NOMO-1 treated with dmso at 0.1 percent for 144 hours (cell line): Measurements from ENCODE around the gene MRPL49.
"Not testable (repeated sequence)": the region's sequence is repeated elsewhere in the genome, so short reads cannot be mapped to it uniquely, and the experiment has no call there.

Experiments
- DNase-seq: peaks from one replicate; lab custom pipeline; 2025; ENCODE audit not compliant: unreplicated experiment; lab: John Stamatoyannopoulos, UW

The MRPL49 gene

DNA sequence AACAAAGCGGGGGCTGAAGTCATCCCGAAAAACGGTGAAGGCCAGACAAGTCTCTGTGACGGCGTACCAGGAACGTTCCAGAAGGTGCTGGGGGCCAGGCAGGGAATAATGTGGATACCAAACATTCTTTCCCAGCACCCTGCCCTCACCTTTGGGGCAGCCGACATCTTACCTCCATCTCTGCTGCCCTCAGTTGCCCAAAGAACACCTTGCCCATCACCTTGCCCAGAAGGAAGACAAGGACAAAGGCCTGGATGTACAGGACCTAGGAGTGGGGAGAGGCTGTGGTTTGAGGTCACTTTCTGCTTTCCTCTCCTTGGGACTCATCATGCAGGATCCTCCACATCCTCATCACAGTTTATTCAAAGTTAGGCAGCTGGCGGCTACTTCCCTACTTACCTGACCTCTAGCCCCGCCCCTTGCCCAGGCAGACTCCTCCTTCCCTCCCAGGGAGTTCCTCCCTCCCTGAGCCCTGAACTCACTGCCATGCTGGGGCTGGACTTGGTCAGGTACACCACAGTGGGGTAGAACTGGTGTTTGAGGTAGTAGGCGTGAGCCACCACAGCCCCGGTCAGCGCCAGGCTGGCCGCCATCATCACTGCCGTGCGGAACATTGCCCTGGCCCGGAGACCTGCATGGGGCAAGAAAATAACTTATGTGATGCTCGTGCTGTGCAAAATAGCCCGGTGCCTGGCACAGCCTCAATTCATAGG lies 11.0 kb downstream of the MRPL49 start:
- DNase-seq, result peak; percentile 72

DNA sequence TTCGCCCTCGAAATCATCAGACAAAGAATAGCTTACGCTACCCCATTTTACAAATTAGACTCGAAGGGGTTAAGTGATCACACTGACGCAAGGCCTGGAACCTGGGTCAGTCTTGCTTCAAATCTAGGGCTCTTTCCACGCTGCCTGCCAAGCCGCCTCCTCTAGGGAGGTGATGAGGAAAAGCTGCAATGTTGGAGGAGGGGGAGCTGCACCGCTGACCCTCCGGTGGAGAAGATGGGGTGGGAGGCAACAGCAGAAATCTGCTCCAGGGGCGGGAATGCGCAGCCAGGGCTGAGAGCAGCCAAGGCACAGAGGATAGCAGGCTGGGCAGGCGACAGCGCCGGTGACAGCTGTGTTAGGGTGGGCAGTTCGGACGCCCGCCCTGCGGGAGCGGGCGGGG lies 11.6 kb downstream of the MRPL49 start:
- no peak for DNase-seq

DNA sequence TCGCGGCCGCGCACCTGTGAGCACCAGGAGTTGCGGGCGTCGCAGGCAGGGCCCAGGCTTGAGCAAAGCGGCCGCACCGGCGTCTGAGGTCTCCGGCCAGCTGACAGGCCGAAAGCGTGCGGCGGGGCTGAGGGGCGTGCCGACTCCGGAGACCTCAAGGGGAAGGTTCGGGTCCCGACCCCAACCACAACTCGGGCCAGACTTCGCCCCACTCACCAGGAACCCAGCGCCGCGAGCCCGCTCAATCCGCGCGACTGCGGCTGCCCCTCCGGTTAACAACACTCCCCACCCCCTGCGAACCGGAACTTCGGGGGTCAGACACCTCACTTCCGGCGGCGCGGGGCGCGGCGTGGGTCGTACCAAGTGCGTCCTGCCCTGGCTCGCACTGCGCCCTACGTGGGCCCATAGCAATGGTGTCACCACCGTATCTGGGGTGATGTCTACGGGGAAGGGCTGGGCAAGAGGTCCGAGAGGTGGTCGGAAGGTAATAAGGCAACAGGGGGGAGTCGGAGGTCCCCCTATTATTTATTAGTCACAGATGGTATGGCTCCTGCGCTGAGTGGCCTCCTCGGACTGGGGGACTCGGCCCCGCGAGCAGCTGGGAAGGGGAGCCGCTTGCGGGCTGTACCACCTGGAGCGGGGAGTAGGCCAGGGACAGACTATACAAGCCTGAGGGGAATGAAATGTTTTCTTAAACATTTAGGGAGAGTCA lies 12.3 kb downstream of the MRPL49 start, which contains the start of gene SYVN1:
Gene SYVN1 (minus strand): TSS at position 280 of the 712 bp plus-strand sequence. CDS start 918 bp downstream, outside the sequence.
- peak; percentile 91 for DNase-seq

DNA sequence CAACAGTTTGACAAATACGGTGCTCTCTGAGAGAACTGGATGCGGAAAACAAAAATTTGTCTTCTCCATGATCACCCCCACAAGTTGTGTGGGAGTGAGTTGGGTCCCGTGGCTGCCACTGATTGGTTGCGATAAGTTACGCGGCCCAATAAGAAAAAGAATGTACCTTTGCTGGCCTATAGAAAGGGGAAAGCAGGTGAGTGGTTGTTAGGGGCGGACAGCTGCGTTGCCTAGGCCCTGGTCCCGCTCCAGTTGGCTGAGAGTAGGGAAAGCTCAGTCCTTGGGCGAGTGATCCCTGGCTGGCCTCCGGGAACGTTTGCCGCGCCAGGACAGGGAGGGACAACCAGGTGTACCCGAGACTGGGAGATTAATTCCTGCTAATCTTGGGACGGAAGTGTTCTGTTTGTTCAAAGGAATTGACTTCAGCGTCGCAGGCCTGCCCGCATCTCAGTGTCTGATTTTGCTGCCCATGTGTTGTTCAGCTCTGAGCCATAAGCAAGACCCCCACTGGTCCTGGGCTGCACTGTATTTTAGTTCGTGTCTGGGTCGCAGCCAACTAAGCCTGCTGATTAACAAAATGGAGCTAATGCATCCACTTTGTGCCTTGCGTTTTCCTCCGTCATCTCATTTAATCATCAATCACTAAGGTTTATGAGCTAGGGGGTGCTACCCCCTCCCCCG lies 13.0 kb downstream of the MRPL49 start:
- peak; percentile 95 for DNase-seq

DNA sequence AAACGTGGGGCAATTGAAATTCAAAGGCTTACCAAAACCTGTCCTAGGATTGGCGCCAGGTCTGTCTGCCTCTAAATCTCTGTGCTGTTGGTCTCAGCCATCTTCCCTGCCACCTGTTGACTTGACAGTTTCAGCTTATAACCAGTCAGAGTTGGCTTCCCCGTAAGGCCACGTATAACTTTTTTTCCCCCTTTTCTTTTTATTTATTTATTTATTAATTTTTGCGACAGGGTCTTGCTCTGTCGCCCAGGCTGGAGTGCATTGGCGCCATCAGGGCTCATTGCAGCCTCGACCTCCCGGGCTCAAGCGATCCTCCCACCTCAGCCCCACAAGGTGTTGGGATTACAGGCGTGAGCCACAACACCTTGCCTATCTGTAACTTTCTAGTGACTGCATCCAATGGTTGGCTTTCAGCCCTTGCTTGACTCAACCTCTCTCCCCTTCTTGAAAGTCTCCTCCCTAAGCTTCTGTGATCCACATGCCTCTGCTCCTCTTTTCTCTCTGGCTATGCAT lies 13.6 kb downstream of the MRPL49 start:
- no peak for DNase-seq

DNA sequence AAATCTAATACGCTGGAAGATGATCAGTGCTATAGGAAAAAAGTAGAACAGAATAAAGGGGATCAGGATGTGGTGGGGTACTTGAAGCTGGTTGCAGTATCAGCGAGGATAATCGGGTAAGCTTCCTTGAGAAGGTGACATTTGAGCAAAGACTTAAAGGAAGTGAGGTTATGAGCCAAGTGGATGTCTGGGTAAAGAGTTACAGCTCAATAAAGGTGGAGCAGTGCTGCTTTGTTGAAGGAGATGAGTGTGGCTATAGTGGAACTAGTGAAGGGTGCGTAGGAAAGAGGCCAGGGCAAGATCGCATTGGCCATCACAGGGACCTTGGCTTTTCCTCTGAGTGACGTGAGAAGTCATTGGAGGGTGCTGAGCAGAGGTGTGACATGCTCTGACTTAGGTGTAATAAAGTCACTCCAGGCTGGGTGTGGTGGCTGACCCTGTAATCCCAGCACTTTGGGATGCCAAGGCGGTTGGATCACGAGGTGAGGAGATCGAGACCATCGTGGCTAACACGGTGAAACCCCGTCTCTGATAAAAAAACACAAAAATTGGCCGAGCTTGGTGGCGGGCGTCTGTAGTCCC lies 14.5 kb downstream of the MRPL49 start:
- no peak for DNase-seq

DNA sequence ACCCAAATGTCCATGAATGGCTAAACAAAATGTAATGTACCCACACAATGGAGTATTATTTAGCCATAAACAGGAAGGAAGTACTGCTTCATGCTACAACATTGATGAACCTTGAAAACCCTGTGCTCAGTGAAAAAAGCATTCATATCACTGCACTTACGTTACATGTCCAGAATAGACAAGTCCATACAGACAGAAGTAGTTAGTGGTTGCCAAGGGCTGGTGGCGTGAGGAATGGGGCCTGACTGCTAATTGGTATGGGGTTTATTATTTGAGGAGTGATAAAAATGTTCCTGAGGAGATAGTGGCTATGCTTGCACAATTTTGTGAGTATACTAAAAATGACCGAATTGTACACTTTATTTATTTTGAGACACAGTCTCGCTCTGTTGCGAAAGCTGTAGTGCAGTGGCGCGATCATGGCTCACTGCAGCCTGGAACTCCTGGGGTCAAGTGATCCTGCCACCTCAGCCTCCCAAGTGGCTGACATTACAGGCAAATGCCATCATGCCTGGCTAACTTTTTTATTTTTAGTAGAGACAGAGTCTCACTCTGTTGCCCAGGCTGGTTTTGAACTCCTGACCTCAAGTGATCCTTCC lies 19.9 kb downstream of the MRPL49 start:
- no peak for DNase-seq

DNA sequence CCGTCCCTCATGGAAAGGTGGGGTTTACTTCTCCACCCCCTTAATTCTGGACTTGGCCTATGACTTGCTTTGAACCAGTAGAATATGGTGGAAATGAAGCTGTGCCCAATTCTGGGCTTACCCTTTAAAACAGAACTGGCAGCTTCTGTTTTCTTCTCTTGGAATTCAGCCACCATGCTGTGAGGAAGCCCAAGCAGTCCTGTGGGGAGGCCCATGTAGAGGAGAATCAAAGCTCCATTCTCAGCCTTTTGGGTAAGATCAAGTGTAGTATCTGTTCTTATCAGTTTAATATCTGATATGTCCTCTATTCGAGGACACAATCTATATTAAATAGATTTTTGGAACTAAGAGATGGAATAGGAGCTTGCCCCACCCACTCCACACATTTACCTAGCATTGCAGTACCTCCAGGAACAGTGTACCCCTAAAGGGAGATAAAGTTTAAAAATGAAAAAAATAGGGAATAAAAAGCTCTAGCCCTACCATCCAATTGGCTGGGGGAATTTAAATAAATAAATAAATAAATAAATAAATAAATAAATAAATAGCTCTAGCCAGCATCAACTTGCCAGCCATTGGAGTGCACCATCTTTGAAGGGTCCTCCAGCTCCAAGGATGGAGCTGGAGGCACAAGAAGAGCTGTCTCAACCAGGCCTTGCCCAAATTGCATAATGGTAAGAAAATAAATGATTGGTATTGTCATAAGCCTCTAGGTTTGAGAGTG lies 25.4 kb downstream of the MRPL49 start:
- DNase-seq, result no peak

DNA sequence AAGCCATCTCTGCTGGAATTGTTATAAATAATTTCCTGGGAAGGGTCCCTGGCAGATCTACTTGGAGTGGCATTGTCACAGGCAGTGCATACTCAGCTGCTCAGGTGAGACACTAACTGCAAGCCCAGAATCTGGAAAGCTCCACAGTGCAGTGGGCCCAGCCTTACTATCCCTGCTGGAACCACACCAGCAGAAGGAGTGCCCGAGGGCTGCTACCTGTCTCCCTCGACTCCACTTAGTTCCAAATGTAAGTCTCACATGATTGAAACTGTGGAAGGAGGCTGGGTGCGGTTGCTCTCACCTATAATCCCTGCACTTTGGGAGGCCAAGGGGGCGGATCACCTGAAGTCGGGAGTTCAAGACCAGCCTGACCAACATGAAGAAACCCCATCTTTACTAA lies 26.5 kb downstream of the MRPL49 start:
- DNase-seq, result no peak

DNA sequence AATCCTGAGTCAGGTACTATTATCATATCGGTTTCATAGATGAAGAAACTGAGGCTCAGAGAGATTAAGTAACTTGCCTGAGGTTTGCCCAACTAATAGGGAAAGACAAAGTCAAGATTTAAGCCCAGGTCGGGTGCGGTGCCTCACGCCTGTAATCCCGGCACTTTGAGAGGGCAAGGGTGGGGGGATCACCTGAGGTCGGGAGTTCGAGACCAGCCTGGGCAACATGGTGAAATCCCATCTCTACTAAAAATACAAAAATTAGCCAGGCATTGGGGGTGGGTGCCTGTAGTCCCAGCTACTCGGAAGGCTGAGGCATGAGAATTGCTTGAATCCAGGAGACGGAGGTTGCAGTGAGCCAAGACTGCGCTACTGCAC lies 28.0 kb downstream of the MRPL49 start:
- DNase-seq, result not testable (repeated sequence)

DNA sequence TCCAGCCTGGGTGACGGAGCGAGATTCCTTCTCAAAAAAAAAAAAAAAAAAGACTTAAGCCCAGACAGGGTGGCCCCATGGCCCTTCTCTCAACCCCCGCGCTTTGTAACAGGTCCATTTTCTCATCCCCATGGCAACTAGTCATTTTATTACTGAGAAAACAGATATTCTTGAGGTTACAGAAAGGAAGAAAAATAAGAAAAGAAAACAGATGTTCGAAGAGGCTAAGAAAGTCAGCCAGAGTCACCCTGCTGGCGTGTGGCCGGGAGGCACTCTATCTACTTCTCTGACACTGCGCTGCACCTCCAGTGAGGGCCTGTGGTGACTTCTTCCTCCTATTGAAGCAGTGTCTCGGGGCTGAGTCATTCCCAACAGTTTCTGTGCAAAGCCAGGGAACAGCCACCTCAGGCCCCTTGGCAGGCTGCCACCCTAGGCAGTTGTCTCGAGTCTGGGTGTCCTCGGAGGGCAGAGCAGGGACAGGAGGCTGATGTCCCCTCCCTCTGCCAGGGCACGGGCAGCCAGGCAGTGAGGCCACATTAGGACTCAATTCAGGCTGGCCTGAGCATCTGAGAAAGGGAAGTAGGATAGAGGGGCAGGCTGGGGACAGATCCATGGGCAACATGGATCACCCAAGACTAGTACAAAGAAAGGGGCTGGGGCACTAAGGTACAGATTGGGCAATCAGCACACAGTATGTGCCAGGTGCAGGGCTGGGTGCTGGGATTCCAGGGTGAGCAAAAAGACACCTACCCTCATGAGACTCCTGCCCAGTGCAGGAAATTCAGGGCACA lies 28.6 kb downstream of the MRPL49 start:
- peak; percentile 78 for DNase-seq

DNA sequence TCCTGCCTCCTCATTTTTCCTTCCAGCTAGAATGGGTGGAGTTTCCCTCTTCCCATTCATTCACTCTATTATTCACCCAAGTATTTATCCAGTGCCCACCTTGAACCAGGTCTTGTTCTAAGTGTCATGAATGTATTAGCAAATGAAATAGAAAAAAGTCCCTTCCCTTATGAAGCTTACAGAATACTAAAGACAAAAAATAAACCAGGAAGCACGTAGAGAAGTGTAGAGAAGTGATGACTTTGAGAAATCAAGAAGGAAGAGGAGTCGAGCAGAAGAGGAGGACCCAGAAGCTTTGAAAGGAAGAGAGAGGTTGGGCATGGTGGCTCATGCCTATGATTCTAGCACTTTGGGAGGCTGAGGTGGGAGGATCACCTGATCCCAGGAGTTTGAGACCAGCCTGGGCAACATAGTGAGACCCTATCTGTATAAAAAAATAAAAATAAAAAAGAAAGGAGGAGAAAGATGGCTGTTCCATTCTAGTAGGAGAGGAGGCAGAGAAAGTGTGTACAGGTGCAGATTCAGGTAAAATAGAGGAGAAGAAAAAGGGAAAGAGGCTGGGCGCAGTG lies 29.3 kb downstream of the MRPL49 start:
- no peak for DNase-seq

DNA sequence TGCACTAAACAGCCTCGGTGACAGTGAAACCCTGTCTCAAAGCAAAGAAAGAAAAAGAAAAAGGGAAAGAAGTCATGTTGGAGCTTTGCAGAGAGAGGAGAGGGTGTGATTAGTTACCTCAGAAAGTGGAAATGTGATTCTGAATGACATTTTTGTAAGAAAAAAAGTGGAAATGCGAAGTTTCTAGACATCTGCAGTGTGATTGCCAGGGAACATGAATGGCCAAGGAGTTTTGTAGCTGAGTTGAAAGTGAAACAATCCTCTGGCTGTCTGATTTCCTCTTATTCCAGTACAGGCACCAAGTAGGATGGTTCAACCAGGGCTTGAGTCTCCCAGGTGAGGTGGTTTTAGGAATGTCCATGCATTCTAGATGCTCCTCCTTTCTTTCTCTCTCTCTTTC lies 30.0 kb downstream of the MRPL49 start:
- DNase-seq, result no peak

DNA sequence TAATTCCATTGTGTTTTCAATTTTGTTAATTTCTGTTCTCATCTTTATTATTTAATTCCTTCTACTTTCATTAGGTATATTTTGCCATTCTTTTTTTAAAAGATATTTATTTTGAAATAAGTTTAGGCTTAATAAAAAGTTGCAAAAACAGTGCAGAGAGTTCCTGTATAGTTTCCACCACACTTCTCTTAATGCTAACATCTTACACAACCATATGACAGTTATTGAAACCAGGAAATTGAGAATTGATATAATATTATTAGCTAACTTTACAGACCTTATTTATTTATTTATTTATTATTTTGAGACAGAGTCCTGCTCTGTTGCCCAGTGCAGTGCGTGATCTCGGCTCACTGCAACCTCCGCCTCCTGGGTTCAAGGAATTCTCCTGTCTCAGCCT lies 34.1 kb downstream of the MRPL49 start:
- no peak for DNase-seq

DNA sequence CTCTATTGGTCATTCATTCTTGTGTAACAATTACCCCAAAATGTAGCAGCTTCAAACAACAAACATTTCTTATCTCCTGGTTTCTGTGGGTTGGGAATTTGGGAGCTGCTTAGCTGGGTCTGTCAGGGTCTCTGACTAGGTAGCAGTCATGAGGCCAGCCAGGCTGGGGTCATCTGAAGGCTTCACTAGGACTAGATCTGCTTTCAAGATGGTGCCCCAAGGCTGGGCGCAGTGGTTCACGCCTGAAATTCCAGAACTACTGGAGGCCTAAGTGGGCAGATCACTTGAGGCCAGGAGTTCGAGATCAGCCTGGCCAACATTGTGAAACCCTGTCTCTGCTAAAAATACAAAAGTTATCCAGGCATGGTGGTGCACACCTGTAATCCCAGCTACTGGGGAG lies 34.8 kb downstream of the MRPL49 start:
- DNase-seq, result no peak

DNA sequence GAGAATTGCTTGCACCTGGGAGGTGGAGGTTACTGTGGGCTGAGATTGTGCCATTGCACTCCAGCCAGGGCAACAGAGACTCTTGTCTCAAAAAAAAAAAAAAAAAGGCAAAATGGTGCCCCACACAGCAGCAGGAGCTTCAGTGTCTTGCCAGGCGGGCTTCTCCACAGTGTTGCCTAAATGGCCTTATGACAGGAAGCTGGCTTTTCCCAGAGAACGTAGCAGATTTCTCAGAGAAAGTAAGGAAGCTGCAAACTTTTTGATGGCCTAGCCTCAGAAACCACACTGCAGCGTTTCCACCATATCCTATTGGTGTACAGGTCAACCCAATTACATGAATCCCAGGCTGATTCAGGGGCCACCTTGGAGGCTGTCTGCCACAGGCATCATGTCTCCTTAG lies 35.2 kb downstream of the MRPL49 start:
- no peak for DNase-seq

DNA sequence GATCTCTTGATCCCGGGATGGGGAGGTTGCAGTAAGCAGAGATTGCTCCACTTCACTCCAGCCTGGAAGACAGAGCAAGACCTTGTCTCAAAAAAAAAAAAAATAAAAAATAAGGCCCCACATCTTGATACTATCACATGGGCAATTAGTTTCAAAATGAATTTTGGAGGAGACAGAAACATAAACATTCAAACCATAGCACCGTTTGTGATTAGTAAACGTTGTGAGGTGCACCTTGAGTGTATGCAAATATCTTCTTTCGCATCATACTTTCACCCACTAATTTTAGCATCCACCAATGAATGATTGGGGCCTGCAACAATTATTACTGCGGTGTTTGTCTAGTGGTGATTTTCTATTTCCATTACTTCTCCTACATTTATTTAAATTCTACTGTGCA lies 36.9 kb downstream of the MRPL49 start:
- no peak for DNase-seq

DNA sequence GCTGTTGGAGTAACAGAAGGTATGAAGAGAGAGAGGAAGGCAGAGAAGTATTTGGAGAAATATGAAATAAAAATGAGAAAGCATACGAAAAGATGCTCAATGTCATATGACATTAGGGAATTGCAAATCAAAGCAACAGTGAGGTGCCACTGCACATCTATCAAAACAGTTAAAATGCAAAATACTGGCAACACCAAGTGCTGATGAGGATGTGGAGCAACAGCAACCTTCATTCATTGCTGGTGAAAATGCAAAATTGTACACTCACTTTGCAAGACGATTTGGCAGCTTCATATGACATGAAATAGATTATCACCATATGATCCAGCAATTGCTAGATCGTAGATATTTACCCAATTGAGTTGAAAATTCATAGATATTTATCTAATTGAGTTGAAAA lies 38.5 kb downstream of the MRPL49 start:
- DNase-seq, result no peak

DNA sequence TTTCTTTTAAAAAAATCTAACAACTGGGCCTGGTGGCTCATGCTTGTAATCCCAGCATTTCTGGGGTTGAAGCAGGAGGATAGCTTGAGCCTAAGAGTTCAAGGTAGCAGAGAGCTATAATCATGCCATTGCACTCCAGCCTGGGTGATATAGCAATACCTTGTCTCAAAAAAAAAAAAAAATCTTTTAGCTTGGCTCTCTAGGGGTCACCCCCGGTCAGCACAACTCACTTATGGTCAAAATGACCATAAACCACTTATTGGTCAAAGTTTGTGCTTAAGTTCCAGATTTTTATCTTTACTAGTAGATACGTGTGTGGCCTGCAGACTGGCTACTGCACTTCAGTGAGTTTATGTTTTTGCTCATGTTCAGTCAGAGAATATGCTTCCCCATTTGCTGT lies 41.6 kb downstream of the MRPL49 start:
- no peak for DNase-seq
